ENCODE measurements around the gene CWC22. TPM values are rescaled to one million over a fixed set of nuclear protein-coding genes. Genes with fewer than 3 reads are reported as not detected.

The CWC22 gene
- total and polyA plus RNA-seq, 5 experiments from 2014 or later, result 18.9 to 34.4 (median 31.3) TPM

- peaks cover 32 to 76% (median 69%) of the 10 kb centered on the region in 4 donors for H3K4me1 Mint-ChIP-seq
- peaks cover 0 to 35% (median 5%) of the 10 kb centered on the region in 3 donors for H3K36me3 Mint-ChIP-seq
- no peak for ATAC-seq
- POLR2A ChIA-PET, result no interaction called here
- no peaks in the 10 kb centered on the region for H3K27me3 Mint-ChIP-seq
- H3K9me3 Mint-ChIP-seq, result no peaks in the 10 kb centered on the region
- DNase-seq, result no peak
- no peak overlapping the region for H3K4me3 Mint-ChIP-seq
- no peak overlapping the region for H3K27ac Mint-ChIP-seq
Observed at GRCh38 chr2:179999000-179999399, 8.1 kb downstream of the CWC22 start.

GRCh38 chr2:179995741-179996515 is 11.2 kb downstream of the CWC22 start:
- POLR2A ChIA-PET, result no interaction called here
- Mint-ChIP-seq H3K27ac (peak overlapping the region in 3 of 10 donors; percentile 11 to 70 (median 51)), H3K9me3 (no peaks in the 10 kb centered on the region), H3K4me1 (peaks cover 26 to 73% (median 63%) of the 10 kb centered on the region in 4 donors), H3K27me3 (no peaks in the 10 kb centered on the region), H3K36me3 (peaks cover 5 to 48% (median 13%) of the 10 kb centered on the region in 3 donors), H3K4me3 (peak overlapping the region in 2 of 10 donors; percentile 22 to 63)
- no peak for ATAC-seq
- no peak for DNase-seq

GRCh38 chr2:179991344-179991743 is 15.8 kb downstream of the CWC22 start:
- DNase-seq (no peak), ATAC-seq (no peak)
- peaks cover 10 to 67% (median 21%) of the 10 kb centered on the region in 3 donors for H3K36me3 Mint-ChIP-seq
- H3K27ac Mint-ChIP-seq, result peak overlapping the region in 5 of 10 donors; percentile 1 to 69 (median 11)
- peak overlapping the region in 2 of 10 donors; percentile 1 to 11 for H3K4me3 Mint-ChIP-seq
- POLR2A ChIA-PET, result no interaction called here
- peaks cover 19 to 53% (median 49%) of the 10 kb centered on the region in 4 donors for H3K4me1 Mint-ChIP-seq
- H3K9me3 Mint-ChIP-seq, result no peaks in the 10 kb centered on the region
- no peaks in the 10 kb centered on the region for H3K27me3 Mint-ChIP-seq

- no peak for ATAC-seq
- POLR2A ChIA-PET, result interaction anchor here (0.7 kb wide), 1 partner anchor 564 kb away, joined by 3 read pairs; no protein-coding TSS in a partner anchor
- no peaks in the 10 kb centered on the region for H3K9me3 Mint-ChIP-seq
- no peaks in the 10 kb centered on the region for H3K27me3 Mint-ChIP-seq
- DNase-seq, result no peak
- H3K36me3 Mint-ChIP-seq, result peaks cover 16 to 68% (median 26%) of the 10 kb centered on the region in 3 donors
- H3K4me3 Mint-ChIP-seq, result peak overlapping the region in 3 of 10 donors; percentile 0 to 1 (median 1)
- peak overlapping the region in 6 of 10 donors; percentile 1 to 69 (median 13) for H3K27ac Mint-ChIP-seq
- H3K4me1 Mint-ChIP-seq, result peaks cover 19 to 49% (median 44%) of the 10 kb centered on the region in 4 donors
Observed at GRCh38 chr2:179990676-179991317, 16.3 kb downstream of the CWC22 start.

GRCh38 chr2:179987916-179988315 is 19.2 kb downstream of the CWC22 start:
- H3K9me3 Mint-ChIP-seq, result no peaks in the 10 kb centered on the region
- peak overlapping the region in 1 of 10 donors; percentile 6 for H3K27ac Mint-ChIP-seq
- H3K27me3 Mint-ChIP-seq, result no peaks in the 10 kb centered on the region
- no peak overlapping the region for H3K4me3 Mint-ChIP-seq
- H3K4me1 Mint-ChIP-seq, result peaks cover 15 to 30% (median 28%) of the 10 kb centered on the region in 4 donors
- no peak for ATAC-seq
- POLR2A ChIA-PET, result no interaction called here
- peaks cover 16 to 85% (median 47%) of the 10 kb centered on the region in 3 donors for H3K36me3 Mint-ChIP-seq
- no peak for DNase-seq

- H3K4me3 Mint-ChIP-seq, result peak overlapping the region in 1 of 10 donors; percentile 56
- H3K4me1 Mint-ChIP-seq, result peaks cover under 1 to 4% (median 3%) of the 10 kb centered on the region in 4 donors
- no peaks in the 10 kb centered on the region for H3K27me3 Mint-ChIP-seq
- peaks cover 21 to 85% (median 54%) of the 10 kb centered on the region in 3 donors for H3K36me3 Mint-ChIP-seq
- ATAC-seq (no peak), DNase-seq (no peak)
- H3K9me3 Mint-ChIP-seq, result no peaks in the 10 kb centered on the region
- H3K27ac Mint-ChIP-seq, result peak overlapping the region in 2 of 10 donors; percentile 34 to 41
- POLR2A ChIA-PET, result no interaction called here
Observed at GRCh38 chr2:179985163-179985820, 21.8 kb downstream of the CWC22 start.

GRCh38 chr2:179983250-179983932 is 23.7 kb downstream of the CWC22 start:
- Mint-ChIP-seq H3K4me3 (no peak overlapping the region), H3K27me3 (no peaks in the 10 kb centered on the region), H3K9me3 (no peaks in the 10 kb centered on the region), H3K36me3 (peaks cover 21 to 91% (median 61%) of the 10 kb centered on the region in 3 donors), H3K27ac (no peak overlapping the region), H3K4me1 (peaks cover 0 to 7% (median 1%) of the 10 kb centered on the region in 4 donors)
- DNase-seq, result no peak
- no peak for ATAC-seq
- POLR2A ChIA-PET, result no interaction called here

- H3K4me3 Mint-ChIP-seq, result no peak overlapping the region
- POLR2A ChIA-PET, result no interaction called here
- DNase-seq, result no peak
- no peaks in the 10 kb centered on the region for H3K9me3 Mint-ChIP-seq
- no peak for ATAC-seq
- peaks cover 13 to 83% (median 53%) of the 10 kb centered on the region in 3 donors for H3K36me3 Mint-ChIP-seq
- H3K27me3 Mint-ChIP-seq, result no peaks in the 10 kb centered on the region
- no peak overlapping the region for H3K27ac Mint-ChIP-seq
- H3K4me1 Mint-ChIP-seq, result peaks cover 0 to 7% (median 5%) of the 10 kb centered on the region in 4 donors
Observed at GRCh38 chr2:179981085-179981484, 26.0 kb downstream of the CWC22 start.

GRCh38 chr2:179974761-179975160 is 32.3 kb downstream of the CWC22 start:
- Mint-ChIP-seq H3K27me3 (no peaks in the 10 kb centered on the region), H3K36me3 (peaks cover 0 to 75% (median 22%) of the 10 kb centered on the region in 3 donors), H3K9me3 (no peaks in the 10 kb centered on the region), H3K4me3 (no peak overlapping the region), H3K27ac (peak overlapping the region in 1 of 10 donors; percentile 0), H3K4me1 (peaks cover 0 to 17% (median 6%) of the 10 kb centered on the region in 4 donors)
- POLR2A ChIA-PET, result no interaction called here
- ATAC-seq (no peak), DNase-seq (no peak)

GRCh38 chr2:179966778-179967394 is 40.2 kb downstream of the CWC22 start:
- no peaks in the 10 kb centered on the region for H3K27me3 Mint-ChIP-seq
- H3K4me1 Mint-ChIP-seq, result peaks cover 0 to 5% (median 1%) of the 10 kb centered on the region in 4 donors
- ATAC-seq (no peak), DNase-seq (no peak)
- H3K4me3 Mint-ChIP-seq, result no peak overlapping the region
- POLR2A ChIA-PET, result no interaction called here
- peak overlapping the region in 1 of 10 donors; percentile 5 for H3K27ac Mint-ChIP-seq
- H3K9me3 Mint-ChIP-seq, result no peaks in the 10 kb centered on the region
- H3K36me3 Mint-ChIP-seq, result peaks cover 18 to 78% (median 37%) of the 10 kb centered on the region in 3 donors

GRCh38 chr2:179965291-179966258 is 41.5 kb downstream of the CWC22 start:
- H3K27me3 Mint-ChIP-seq, result no peaks in the 10 kb centered on the region
- H3K4me1 Mint-ChIP-seq, result peaks cover 0 to 5% (median 1%) of the 10 kb centered on the region in 4 donors
- no peak for ATAC-seq
- H3K36me3 Mint-ChIP-seq, result peaks cover 18 to 79% (median 37%) of the 10 kb centered on the region in 3 donors
- DNase-seq, result no peak
- POLR2A ChIA-PET, result no interaction called here
- H3K27ac Mint-ChIP-seq, result peak overlapping the region in 3 of 10 donors; percentile 36 to 38 (median 38)
- H3K4me3 Mint-ChIP-seq, result no peak overlapping the region
- H3K9me3 Mint-ChIP-seq, result no peaks in the 10 kb centered on the region

Measured in naive thymus-derived CD8-positive, alpha-beta T cell (primary cell).